Spleen (tissue), 11 donors: ENCODE data around the gene MOCS2. TPM values are rescaled to one million over a fixed set of nuclear protein-coding genes. Genes with fewer than 3 reads are reported as not detected.

Experiments
- DNase-seq: peaks from one replicate; pipeline ENCODE4 v3.0.0-alpha.2; 2020
- H3K27ac ChIP-seq, 8 donors: fragments of 200-600 bp; sonication (generic) in 7 of 8; 1 replicate in 4 of 8; 2 replicates in 4 of 8; pipeline versions ENCODE4 v1.5.0 to v1.8.0; 2016 to 2021; ENCODE audit warnings: inconsistent platforms in 4 of 8, mild to moderate bottlenecking in 4 of 8, moderate library complexity in 1 of 8
- H3K27me3 ChIP-seq, 7 donors: fragments of 200-600 bp; sonication (generic) in 6 of 7; replicated peaks in 1 of 7; 1 replicate in 4 of 7; 2 replicates in 3 of 7; pipeline versions ENCODE4 v1.5.0 to v1.8.0; 2016 to 2021; ENCODE audit warnings: inconsistent platforms in 3 of 7, mild to moderate bottlenecking in 1 of 7
- H3K36me3 ChIP-seq, 6 donors: fragments of 200-600 bp; sonication (generic) in 5 of 6; 1 replicate in 4 of 6; 2 replicates in 2 of 6; pipeline versions ENCODE4 v1.5.0 to v1.8.0; 2016 to 2021; ENCODE audit warnings: inconsistent platforms in 2 of 6
- H3K4me1 ChIP-seq, 6 donors: fragments of 200-600 bp; sonication (generic) in 5 of 6; 1 replicate in 3 of 6; 2 replicates in 3 of 6; pipeline versions ENCODE4 v1.5.0 to v1.8.0; 2016 to 2021; ENCODE audit warnings: inconsistent platforms in 3 of 6
- H3K4me3 ChIP-seq, 8 donors: fragments of 200-600 bp; sonication (generic) in 7 of 8; 1 replicate in 4 of 8; 2 replicates in 4 of 8; pipeline versions ENCODE4 v1.5.0 to v1.8.0; 2016 to 2021; ENCODE audit warnings: inconsistent platforms in 4 of 8, mild to moderate bottlenecking in 4 of 8, moderate library complexity in 2 of 8
- H3K9me3 ChIP-seq, 8 donors: fragments of 200-600 bp; sonication (generic) in 7 of 8; 1 replicate in 4 of 8; 2 replicates in 4 of 8; pipeline versions ENCODE4 v1.5.0 to v1.8.0; 2016 to 2021; ENCODE audit warnings: inconsistent platforms in 4 of 8
- CTCF ChIP-seq, 11 experiments: fragments of 200-600 bp in 7 of 11; fragments of 450-650 bp in 4 of 11; sonication (generic) in 4 of 11; IDR thresholded peaks in 8 of 11; conservative IDR thresholded peaks in 3 of 11; 1 replicate in 7 of 11; 2 replicates in 4 of 11; pipeline versions ENCODE4 v1.4.0 to v1.8.0; 2016 to 2021; ENCODE audit warnings: antibody characterized with exemption in 11 of 11, inconsistent platforms in 4 of 11, mild to moderate bottlenecking in 1 of 11
- POLR2A ChIP-seq, 3 donors: fragments of 450-650 bp; IDR thresholded peaks; one replicate each; pipeline ENCODE4 v1.5.1; 2017; ENCODE audit warnings: antibody characterized with exemption in 3 of 3, mild to moderate bottlenecking in 1 of 3
- POLR2AphosphoS5 ChIP-seq, 3 donors: sonication (generic); formaldehyde crosslinking; IDR thresholded peaks; one replicate each; pipeline ENCODE4 v1.5.1; 2017; ENCODE audit warnings: antibody characterized with exemption in 3 of 3
- WGBS, 5 donors: extraction: QIAGEN DNeasy Blood & Tissue Kit in 3 of 5; methylation state at CpG; one replicate each; pipeline versions ENCODE4 v1.1.5 to v1.1.7; 2013 to 2018; 5-methylcytosine and 5-hydroxymethylcytosine counted together
- intact Hi-C: fragments of 100-400 bp; cut with DNase I; formaldehyde crosslinking; loops from one replicate; pipeline ENCODE4 v1.15.0; 2023; ENCODE audit warnings: low total_unique reads
- polyA plus RNA-seq, 3 donors: library from polyadenylated mRNA; stranded (reverse); fragments of 200-250 nt; gene quantifications; one replicate each; pipeline ENCODE4 v1.2.1, GENCODE V29; 2013
- total RNA-seq, 7 donors: library from RNA; depleted of rRNA in 3 of 7; stranded (reverse); fragments of >200 nt in 3 of 7; fragmentation: NEBNext Ultra II Directional in 4 of 7; extraction: Animal tissue kit (Norgen Biotek cat#: 25700) in 4 of 7; gene quantifications; one replicate each; pipeline versions ENCODE4 v1.1.0 to v1.2.1, GENCODE V29; 2016 to 2021
- donor health status: healthy with polysubstance abuse.
- donor health status: DM: no; HTN: no; CAD: no; lungs with moderate emphysema.
- donor health status: DM: no; HTN: no; CAD: no.
- donor health status: Bipolar disorder and iron deficiency.
- donor health status: healthy.
- donor health status: DM: no; HTN: no; CAD: no.
- donor health status: DM: yes; HTN: yes; CAD: no.

Gene MOCS2
- total and polyA plus RNA-seq, 10 donors: 16.8 to 44.3 (median 29.0) TPM

- DNase-seq: no peak
- TF ChIP-seq POLR2A (IDR thresholded peaks at IDR 0.05) (no peak), CTCF (IDR thresholded peaks at IDR 0.05 in 8 of 11, conservative IDR thresholded peaks at IDR 0.05 in 3 of 11) (no peak), POLR2AphosphoS5 (IDR thresholded peaks at IDR 0.05) (no peak)
- Histone ChIP-seq H3K9me3 (no peaks in the 10 kb centered on the region), H3K36me3 (peaks cover 0 to 22% (median 1%) of the 10 kb centered on the region in 6 donors), H3K27ac (no peak overlapping the region), H3K4me1 (peaks cover 0 to 4% (median 0%) of the 10 kb centered on the region in 6 donors), H3K27me3 (no peaks in the 10 kb centered on the region), H3K4me3 (no peak overlapping the region)
- intact Hi-C loops: no loop called here
- 84 to 91% (median 90%) methylated on average over 3 of the region's 3 CpGs for WGBS, 5 donors
These were observed 45.8 kb downstream of the MOCS2 start for GRCh38 chr5:53063791-53064190.

DNA sequence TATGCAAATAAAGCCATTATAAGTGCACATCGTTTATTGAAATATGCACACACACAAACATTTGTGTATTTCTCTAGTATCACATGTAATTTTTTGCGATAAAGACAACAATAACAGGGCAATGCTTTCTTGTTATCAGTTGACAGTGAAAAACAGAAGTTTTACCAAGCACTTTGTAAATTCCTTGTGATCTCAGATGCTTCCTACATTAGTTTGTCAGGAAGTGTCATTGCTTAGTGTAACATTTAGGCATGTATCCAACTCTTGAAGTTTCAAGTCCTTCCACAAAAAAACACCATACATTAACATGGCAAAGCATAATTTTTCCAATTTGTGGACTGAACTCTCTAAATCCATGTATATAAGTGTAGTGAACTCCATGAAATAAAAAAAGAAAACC lies 46.4 kb downstream of the MOCS2 start:
- intact Hi-C loops: no loop called here
- Histone ChIP-seq H3K36me3 (peaks cover 0 to 22% (median 0%) of the 10 kb centered on the region in 6 donors), H3K4me1 (peaks cover 0 to 4% (median 0%) of the 10 kb centered on the region in 6 donors), H3K4me3 (no peak overlapping the region), H3K27ac (no peak overlapping the region), H3K9me3 (no peaks in the 10 kb centered on the region), H3K27me3 (no peaks in the 10 kb centered on the region)
- TF ChIP-seq POLR2A (IDR thresholded peaks at IDR 0.05) (no peak), CTCF (IDR thresholded peaks at IDR 0.05 in 8 of 11, conservative IDR thresholded peaks at IDR 0.05 in 3 of 11) (no peak), POLR2AphosphoS5 (IDR thresholded peaks at IDR 0.05) (no peak)
- 63 to 81% (median 72%) methylated on average over 2 of the region's 2 CpGs for WGBS, 5 donors
- no peak for DNase-seq

DNA sequence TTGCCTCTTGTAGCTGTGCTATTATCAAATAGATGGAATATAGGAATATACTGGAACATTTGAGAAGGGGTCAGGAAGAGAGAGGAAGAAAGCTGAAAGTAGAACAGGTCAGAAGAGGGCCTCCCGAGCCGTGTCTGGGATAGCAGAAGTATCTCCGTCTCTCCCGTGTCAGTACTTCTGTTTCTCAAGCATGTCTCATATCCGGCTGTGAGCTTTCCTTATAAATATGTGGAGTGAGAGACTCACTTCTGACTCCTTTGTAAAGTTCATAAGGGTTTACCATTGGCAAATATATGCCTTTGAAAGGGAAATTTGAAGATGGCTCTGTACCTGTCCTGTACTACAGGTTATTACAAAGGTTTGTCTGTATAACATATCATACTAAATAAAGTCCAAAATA lies 50.3 kb downstream of the MOCS2 start:
- no peaks in the 10 kb centered on the region for H3K27me3 ChIP-seq
- DNase-seq: no peak
- no peaks in the 10 kb centered on the region for H3K9me3 ChIP-seq
- no peak overlapping the region for H3K27ac ChIP-seq
- intact Hi-C loops: no loop called here
- H3K4me3 ChIP-seq: no peak overlapping the region
- 85 to 93% (median 90%) methylated on average over 5 of the region's 5 CpGs for WGBS, 5 donors
- H3K4me1 ChIP-seq: peaks cover 0 to 4% (median 0%) of the 10 kb centered on the region in 6 donors
- TF ChIP-seq POLR2A (IDR thresholded peaks at IDR 0.05) (no peak), POLR2AphosphoS5 (IDR thresholded peaks at IDR 0.05) (no peak), CTCF (IDR thresholded peaks at IDR 0.05 in 8 of 11, conservative IDR thresholded peaks at IDR 0.05 in 3 of 11) (no peak)
- peaks cover 0 to 13% (median 0%) of the 10 kb centered on the region in 6 donors for H3K36me3 ChIP-seq

- TF ChIP-seq POLR2A (IDR thresholded peaks at IDR 0.05) (no peak), CTCF (IDR thresholded peaks at IDR 0.05 in 8 of 11, conservative IDR thresholded peaks at IDR 0.05 in 3 of 11) (no peak), POLR2AphosphoS5 (IDR thresholded peaks at IDR 0.05) (no peak)
- intact Hi-C loops: no loop called here
- H3K9me3 ChIP-seq: no peaks in the 10 kb centered on the region
- H3K36me3 ChIP-seq: peaks cover 0 to 17% (median 1%) of the 10 kb centered on the region in 6 donors
- no peak overlapping the region for H3K4me3 ChIP-seq
- no peak overlapping the region for H3K27ac ChIP-seq
- H3K4me1 ChIP-seq: no peaks in the 10 kb centered on the region
- no peaks in the 10 kb centered on the region for H3K27me3 ChIP-seq
- 77 to 87% (median 86%) methylated on average over 5 of the region's 5 CpGs for WGBS, 5 donors
- no peak for DNase-seq
These were observed 54.2 kb downstream of the MOCS2 start for GRCh38 chr5:53055365-53055764.
